GM12874 (cell line): ENCODE results near the gene SORCS2.

Experiments
- TF ChIP-seq, protein P1 (sequence below): IDR thresholded peaks from 2 replicates; pipeline ENCODE4 v1.5.1; 2011; ENCODE audit warnings: low read depth, mild to moderate bottlenecking, control low read depth, low read length, moderate library complexity; ENCODE audit not compliant: insufficient read depth

Gene SORCS2

DNA sequence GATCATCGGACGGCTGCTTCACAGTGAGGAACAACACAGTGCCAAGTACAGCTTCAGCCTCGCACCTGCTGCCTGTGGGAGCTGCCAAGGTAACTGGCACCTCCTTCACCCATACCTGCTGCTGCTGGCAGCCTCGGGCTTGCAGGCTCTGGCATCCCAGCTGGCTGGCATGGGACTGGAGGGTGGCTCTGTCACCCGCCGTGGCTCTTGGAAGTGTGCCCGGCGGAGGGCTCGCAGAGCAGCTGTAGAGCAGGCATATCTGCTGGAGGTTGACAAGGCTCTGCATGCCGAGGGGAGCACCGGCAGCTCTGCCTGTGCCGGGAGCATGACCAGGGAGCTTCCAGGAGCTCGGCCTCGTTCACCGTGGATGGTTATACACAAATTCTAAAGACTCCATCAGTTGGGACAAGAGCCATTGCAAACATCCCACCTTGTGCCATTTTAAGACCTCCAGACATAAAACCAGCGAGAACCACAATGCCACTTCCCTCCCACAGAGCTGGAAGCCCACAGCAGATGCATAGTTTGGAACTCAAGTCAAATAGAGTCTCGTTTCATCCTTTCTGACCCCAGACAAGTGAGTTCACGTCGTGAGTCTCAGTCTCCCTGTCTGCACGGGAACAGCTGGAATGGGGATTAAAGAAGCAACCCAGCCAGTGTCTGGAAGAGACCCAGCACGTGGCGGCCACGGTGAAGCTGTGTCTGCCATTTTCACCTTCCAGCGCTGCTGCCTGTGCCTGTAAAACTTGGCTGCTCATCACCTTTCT lies 326.7 kb downstream of the SORCS2 start:
- TF ChIP-seq, protein P1, sequence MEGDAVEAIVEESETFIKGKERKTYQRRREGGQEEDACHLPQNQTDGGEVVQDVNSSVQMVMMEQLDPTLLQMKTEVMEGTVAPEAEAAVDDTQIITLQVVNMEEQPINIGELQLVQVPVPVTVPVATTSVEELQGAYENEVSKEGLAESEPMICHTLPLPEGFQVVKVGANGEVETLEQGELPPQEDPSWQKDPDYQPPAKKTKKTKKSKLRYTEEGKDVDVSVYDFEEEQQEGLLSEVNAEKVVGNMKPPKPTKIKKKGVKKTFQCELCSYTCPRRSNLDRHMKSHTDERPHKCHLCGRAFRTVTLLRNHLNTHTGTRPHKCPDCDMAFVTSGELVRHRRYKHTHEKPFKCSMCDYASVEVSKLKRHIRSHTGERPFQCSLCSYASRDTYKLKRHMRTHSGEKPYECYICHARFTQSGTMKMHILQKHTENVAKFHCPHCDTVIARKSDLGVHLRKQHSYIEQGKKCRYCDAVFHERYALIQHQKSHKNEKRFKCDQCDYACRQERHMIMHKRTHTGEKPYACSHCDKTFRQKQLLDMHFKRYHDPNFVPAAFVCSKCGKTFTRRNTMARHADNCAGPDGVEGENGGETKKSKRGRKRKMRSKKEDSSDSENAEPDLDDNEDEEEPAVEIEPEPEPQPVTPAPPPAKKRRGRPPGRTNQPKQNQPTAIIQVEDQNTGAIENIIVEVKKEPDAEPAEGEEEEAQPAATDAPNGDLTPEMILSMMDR: no peak

DNA sequence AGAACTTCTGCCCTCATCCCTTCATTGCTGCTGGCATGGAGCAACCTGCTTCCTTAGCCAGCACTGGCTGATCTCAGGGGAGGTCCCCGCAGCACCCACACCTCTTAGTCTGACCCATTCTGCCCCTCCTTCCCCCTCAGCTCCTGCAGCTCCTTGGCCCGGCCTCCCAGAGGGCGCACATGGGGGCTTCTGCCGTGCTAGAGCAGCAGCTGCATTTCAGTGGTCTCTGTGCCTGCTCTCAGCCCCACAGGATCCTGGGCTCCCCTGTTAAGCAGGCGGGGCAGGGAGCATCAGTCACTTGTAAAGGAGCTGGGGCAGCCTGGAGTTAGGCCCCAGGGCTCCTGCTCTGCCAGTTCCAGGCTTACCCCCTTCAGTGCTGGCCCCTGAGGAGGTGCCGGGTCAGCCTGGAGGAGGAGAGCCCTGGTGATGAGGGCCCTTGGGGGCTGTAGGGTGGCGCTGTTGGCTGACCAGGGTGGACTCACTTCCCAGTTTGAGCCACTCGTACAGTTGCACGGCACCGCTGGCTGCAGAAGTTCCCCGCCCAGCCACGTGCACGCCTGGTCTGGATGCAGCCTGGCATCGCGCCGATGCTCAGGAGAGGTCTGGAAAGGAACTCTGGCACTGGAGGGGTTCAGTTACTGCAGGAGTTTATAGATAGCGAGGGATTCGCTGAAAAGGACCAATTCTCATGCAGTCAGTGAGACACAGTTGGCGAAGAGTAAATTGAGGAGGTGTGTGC lies 327.5 kb downstream of the SORCS2 start:
- TF ChIP-seq, protein P1: no peak

DNA sequence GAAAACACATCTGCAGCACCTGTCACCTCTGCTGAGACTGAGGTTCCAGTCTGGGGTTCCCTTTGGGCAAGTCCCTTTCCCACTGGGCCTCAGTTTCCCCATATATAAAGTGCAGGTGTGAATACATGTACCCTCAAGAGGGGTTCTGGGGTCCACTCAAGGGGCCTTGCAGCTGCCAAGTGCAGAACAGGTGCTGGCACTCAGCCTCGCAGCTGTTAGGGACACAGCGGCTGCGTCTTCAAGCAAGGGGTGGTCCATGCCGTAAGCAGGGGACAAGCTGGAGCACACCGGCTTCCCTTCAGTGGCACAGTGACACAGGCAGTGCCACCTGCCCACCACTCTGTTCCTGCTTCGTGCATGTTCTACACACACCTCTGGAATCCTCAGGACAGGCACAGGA lies 329.3 kb downstream of the SORCS2 start:
- TF ChIP-seq, protein P1: no peak

DNA sequence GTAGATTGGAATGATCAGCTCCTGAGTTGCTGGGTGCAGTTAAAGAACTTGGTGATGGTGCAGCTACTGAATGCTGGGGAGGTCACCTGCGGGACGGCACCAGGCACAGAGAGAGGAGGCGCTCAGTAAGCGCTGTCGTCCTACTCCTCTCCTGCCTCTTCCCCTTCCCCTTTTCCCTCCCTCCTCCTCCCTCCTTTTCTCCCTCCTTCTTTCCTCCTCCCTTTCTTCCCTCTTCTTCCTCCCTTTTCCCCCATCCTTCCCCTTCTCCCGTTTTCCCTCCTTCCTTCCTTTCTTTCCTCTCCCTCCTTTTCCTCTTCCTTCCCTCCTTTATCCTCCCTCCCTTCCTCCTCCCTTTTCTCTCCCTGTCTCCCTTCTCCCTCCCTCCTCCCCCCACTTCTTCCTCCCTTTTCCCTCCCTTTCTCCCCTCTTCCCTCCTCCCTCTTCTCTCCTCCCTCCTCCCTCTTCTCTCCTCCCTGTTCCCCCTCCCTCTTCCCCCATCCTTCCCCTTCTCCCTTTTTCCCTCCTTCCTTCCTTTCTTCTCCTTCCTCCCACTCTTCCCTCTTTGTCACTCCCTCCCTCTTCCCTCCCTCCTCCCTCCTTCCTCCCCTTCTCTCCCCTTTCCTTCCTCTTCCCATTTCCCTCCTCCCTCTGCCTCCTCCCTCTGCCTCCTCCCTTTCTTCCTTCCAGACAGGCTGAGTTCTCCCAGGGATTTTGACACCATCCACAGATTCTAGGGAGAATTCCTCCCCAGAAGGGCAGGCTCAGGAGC lies 330.3 kb downstream of the SORCS2 start:
- TF ChIP-seq, protein P1: no peak

DNA sequence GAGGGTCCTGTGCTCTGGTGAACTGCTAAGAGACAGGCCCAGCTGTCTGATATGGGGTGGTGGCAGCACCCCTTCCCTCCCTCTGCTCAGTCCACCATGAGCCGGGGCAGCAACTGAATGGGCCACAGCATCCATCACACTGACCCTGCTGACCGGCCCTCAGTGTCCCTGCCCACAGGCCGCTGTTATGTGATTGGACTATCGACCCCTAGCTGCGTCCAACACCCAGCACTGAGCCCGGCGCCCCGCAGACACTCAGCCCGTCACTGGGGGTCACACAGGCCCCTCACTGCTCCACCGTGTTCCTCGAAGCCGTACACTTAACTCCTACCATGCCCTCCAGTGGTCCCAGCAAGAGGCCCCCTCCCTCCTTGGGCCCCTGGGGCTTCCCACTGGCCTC lies 331.2 kb downstream of the SORCS2 start:
- TF ChIP-seq, protein P1: no peak

DNA sequence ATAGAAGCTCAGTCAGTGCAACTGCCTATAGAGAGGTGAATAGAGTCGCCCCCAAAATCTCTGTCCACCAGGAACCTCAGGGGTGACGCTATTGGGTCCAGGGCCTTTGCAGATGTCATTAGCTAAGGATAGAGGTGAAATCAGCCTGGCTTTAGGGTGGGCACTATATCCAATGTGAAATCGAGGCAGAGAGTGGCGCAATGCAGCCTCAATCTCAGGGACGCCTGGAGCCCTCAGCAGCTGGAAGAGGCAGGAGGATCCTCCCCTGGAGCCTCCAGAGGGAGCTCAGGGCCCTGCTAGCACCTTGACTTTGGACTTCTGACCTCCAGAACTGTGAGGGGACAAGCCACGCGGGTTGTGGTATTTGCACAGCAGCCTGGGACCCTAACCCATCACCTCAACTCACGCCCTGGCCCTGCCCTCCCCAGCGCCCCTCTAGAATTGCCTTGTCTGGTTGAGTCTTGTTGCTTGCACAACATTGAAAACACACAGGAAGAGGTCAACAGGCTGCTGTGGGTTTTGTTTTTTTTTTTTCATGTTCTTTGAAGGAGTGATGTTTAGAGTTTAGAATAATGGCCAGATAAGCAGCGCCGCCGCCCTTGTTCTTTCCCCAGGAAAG lies 331.8 kb downstream of the SORCS2 start:
- TF ChIP-seq, protein P1: no peak

DNA sequence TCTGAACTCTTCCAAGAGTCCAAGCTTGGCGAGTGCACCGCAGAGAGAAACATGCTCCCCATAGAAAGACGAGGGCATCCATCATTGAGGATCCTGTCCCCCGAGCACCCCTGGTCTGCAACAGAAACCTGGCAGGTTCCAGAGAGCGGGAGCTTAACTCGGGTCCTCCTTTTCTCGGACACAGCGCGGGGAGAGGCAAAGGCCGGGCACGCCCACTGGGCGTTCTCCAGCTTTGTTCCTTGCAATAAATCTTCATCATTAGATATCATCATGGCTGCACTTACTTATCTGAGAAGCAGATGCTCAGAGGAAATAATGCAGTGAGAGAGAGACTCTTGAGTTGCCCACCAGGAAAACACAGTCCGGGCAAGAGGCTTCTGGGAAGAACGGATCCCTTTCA lies 332.5 kb downstream of the SORCS2 start:
- TF ChIP-seq, protein P1: no peak
